NCI-H146 treated with DMSO at 0.1 percent for 48 hours (cell line): ENCODE results near the gene SOBP.
A peak's percentile ranks its signal among the peaks of the same experiment; 100 is the strongest.
"Not testable (repeated sequence)": the region's sequence is repeated elsewhere in the genome, so short reads cannot be mapped to it uniquely, and the experiment has no call there.

Experiments
- DNase-seq: peaks from one replicate; lab custom pipeline; 2025; ENCODE audit not compliant: unreplicated experiment; lab: John Stamatoyannopoulos, UW

SOBP gene

DNA sequence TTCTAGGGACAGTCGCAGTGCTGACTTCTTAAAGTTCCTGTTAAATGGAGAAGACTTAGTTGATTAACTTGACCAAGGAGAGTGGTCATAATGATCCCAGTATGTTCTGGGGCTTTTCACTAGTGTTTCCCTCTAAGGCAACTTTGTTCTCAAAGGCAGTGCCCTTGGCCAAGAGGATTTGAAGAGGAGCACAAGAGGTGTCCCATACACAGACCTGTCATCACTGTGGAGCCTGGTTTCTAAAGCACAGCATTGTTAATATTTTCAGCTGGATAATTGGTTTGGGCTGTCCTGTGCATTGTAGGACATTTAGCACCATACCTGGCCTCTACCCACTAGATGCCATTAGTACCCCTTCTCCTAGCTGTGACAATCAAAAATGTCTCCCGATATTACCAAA, 30.8 kb downstream of the SOBP start:
- DNase-seq, result not testable (repeated sequence)

DNA sequence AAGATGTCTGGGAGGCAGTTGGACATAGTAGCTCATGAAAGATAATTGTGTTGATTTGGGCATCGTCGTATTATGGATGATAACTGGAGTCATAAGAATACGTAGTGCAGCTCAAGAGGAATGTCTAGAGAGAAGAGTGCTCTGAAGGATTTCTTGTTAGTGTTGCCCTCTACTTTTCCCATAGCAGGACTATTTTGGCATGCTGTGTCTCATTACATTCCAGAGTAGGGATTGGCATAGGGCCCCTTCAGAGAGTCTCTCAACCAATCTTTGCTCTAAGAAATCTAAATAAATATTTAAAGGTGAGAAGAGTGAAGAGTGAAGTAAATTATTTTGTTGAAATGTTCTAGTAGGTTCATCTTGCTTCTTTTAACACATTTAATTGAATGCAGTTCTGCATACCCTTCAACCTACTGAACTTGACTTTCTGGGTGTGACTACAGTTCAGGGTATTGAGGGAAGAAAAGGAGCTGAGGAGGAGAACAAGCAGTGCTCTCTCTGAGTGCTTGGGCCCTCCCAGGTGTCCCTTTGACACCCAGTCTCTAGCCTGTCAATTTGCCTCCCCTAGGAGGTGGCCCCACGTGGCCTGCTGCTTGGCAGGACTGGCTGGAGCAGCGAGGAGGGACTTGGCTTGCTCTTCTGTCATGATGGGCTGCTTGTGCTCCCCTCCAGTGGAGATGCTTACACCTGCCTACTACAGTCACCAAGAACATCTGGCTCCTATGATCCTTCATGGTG, 33.3 kb downstream of the SOBP start:
- no peak for DNase-seq

DNA sequence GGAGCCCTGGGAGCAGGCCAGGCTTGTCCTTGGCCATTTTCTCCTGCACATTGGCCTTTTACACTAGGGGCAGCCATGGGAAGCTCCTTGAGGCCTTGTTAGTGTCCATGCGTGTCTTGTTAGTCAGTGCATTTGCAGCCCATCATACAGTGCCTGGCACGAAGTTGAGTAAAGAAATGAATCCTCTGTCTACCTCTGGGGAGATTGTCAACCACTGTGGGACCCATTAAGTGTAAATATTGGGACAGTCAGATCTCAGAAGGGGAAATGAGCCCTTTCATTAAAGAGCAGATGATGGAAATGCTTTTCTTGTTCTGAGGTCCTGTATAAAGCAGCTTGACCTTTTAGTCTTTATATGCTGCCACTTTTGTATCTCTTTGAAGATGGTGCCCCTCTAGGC, 33.9 kb downstream of the SOBP start:
- DNase-seq, result no peak

DNA sequence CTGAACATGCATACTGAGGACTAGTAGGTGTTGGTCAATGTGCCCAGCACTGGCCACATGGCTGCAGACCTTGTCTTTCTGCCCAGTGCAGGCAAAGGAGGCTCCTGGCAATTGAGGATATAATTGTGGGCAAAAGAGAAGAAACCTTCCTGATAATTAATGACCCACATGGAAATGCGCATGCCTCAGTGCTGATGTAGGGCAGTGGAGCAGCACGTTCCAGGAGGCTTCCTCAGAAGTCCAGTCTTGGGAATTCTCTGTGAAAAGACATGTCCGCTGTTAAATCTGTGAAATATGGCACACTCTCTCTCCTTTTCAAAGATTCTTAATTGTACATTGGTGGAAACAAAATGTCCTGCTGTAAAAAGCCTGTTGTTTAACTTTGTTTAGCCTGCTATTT, 34.7 kb downstream of the SOBP start:
- DNase-seq, result no peak

DNA sequence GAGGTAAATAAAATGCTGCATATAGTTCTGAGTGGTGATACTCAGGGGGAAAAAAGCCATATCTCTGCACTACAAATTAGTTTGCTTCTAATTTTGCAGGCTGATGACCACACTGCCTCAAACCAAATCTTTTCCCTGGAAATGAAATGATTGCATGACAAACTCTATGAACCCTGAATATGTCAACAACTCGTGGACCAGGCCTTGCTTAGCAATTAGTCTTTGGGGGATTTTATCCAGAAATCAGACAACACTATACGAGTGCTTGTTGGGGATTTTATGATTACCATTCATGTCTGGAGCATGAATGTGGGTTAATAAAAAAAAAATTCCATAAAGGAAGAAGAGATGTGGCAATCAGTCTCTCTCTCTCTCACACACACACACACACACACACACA, 42.0 kb downstream of the SOBP start:
- no peak for DNase-seq

DNA sequence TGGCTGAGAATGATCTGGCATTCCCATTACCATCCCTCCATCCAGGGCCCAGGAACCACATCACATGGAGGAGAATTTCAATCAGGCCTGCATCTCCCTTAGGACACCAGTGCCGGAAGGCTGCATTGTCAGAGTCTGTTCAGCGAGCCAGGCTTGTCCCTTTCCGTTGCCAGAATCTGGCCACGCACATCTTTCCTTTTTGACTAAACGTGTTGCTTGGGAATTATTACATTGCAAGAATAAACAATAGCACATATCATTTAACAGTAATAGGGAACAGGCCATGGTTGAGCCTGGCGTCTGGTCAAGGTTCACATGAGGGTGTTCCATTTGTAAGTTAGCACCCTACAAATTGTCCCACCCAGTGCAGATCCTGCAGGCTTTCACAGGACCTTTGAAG, 42.8 kb downstream of the SOBP start:
- no peak for DNase-seq

DNA sequence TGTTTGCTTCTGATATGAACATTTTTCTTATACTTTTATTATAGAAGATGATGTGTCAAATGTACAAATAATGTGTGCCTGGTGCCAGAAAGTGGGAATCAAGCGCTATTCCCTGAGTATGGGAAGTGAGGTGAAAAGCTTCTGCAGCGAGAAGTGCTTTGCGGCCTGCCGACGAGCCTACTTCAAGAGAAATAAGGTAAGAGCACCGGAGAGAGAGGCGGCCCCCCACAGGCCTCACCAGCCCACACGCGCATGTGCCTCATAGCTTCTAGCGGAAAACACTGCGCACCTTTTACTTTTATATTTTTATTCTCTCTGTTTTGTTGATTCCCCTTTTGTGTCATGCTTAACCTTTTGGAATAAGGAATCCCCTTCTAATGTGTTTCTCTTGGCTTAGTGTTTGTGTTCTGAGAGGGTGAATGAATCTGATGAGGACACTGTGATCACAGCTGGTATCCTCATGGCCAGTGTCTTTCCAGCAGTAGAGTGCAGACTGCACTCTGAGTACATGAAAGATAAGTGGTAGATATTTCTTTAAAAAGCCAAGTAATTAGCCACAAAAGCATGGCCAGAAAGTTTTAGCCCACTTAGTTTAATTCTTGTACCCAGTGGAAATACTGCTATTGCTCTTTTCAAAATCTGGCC, 43.6 kb downstream of the SOBP start:
- no peak for DNase-seq

DNA sequence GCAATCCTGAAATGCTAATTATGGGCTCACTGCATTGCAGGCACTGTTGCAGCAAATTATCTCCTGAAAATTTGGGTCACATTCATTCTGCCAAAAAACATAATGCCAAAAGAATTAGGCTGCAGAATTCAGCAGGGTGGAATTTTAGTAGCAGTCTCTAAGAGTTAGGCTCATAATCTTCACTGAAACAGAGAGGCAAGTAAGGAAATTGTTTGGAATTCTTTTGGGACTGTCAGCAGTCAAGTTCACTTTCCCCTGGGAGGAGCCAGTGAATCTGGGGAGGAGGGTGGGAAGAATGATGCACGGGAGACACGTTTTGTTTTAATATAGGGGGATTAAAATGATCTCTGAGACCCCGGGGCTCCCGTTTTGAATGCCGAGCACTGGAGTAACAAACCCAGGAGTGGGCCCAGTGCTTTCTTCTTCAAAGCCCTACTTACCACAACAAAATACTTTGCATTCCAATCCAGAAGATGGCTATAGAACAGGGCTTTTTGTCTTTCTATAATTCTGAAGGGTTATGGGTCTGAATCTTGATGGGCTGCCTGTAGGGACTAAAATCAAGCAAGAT, 44.7 kb downstream of the SOBP start:
- DNase-seq, result no peak

DNA sequence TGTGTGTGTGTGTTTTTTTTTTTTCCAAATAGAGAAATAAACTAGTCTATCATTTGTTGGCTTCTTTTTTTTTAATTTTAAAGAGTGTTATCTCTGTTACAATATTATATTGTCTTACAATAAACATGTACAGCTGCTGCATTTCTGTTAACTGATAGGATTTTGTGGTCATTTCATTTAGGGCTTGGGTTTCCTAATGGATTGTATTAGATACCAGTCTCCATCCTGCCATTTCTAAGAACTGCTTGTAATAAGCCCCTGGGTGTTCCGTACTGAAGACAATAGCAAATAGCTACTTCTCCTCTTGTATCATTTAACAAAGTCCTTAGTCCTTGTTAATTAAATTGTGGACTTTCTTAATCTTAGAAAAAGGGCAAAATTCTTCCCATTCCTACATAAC, 45.7 kb downstream of the SOBP start:
- no peak for DNase-seq

DNA sequence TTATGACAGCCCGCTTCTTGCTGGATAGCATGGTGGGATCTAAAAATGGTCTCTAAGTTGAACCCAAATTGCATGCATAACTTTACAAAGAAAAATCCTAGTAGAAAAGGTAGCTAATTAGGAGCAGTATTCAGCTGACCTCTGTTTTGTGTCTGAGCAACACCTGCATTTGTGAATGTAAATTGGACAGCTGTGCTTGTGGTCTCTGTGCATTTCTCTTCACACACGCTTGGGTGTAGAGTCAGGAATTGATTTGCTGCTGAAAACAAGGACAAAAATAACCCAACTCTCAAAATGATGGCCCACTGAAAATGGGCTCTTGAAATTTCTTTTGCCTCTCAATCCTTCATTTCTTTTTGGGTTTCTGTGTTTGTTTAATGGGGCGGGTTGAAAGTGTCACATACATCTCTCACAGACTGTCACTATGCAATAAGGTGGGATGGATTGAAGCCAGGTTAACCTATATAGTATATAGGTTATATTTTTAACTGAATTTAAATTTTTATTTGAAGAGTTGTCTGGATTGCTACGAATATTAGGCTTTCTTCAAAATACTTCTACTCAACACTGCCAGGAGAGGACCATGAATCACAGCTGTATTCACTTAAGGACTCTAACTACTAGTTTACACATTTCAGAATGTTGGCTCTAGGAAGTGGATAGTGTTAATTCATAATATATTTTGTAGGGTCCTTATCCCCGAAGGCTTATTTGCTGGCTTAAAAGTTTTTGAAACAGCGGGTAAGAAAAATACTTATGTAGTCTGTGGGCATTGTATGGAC, 46.5 kb downstream of the SOBP start:
- no peak for DNase-seq

DNA sequence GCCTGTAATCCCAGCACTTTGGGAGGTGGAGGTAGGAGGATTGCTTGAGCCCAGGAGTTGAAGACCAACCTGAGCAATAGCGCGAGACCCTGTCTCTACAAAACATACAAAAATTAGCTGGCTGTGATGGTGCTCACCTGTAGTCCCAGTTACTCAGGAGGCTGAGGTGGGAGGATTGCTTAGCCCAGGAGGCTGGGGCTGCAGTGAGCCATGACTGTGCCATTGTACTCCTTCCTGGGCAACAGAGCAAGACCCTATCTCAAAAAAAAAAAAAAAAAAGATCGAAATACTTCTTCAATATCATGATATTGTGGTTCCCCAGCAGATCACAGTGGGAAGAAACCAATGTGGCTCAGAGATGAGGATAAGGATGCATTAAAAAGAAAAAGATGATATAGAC, 47.6 kb downstream of the SOBP start:
- no peak for DNase-seq

DNA sequence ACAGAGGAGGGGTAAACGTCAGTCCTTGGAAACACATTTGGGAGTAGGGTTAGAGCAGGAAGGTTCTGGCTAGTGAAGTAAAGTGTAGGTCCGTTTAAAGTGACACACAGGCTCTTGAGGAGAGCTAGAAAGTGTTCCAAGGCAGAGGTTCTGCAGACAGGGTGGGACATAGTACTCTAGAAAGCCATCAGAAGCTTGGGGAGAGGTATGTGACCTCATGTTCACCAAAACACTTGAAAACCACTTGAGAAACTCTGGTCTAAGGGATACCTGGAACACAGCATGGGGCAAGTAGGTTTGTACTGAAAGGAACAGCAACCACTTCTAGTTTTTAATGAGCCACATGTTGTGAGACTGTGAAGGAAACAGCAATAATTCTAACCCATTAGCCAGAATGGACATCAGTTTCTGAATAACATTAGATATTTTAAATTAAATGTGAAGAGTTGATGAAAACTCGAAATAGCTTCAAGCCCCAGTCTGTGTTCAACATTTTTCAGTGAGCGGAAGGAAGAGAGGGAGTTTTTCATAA, 49.0 kb downstream of the SOBP start:
- no peak for DNase-seq

DNA sequence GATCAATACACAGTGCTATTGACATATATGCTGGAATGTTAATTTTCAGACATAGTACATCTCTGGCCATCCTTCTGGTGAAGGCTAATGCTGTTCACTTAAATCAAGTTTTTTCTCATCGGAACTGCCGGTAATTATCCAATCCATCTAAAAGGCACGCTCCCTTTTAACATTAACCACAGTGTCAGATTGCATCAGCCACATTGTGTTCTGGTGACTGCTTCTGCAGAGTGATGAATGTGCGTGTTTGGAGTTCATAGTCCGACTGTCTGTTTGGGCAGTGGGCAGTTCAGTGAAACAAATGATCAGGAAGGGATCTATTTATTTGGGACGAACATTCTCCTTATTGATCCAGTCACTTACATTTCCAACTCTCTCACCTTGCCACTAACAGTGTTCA, 49.5 kb downstream of the SOBP start:
- peak; percentile 62 for DNase-seq

DNA sequence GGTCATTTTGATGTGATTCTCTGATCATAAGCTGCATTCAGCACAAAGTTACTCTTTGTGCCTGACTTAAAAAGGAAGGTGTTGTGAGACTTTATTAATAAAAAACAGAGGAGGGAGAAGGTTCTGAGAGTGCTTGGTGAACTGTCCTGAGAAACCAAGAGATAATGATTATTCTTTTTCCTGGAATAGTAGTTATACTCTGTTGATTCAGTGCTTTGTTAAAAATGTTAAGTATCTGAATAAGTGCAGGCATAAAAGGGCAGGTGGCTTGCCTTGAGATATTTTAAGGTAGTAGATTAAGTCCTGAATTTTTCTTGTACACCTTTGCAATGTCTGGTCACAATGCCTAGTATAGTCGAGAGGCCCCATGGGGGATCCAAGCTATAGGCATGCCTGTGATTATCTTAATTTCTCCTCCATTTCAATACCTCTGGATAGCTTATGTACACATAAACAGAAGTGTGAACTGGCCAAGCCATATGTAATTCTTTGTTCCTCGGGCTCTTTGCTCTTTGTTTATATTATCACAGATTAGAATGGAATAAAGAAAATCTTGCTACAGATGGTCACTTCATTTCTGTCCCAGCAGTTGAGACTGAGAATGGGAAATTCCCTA, 50.0 kb downstream of the SOBP start:
- DNase-seq, result peak; percentile 57

DNA sequence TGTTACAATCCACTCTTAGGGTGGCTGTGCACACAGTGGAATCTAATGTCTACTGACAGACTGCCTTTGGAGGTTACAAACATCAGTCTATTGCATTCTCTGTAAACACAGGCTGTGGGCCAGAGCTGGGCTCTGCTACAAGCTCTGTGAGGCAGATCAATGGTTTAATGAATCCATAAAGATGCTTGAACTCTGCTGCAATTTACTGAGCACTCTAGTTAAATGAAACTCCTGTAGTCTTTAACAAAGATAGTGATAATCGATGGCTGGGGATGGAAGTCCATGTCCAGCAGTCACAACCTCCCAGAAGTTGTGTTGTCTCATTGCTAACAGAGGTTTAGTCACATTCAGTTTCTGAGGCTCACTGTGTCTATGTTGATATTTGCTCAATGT, 50.5 kb downstream of the SOBP start:
- DNase-seq, result no peak

DNA sequence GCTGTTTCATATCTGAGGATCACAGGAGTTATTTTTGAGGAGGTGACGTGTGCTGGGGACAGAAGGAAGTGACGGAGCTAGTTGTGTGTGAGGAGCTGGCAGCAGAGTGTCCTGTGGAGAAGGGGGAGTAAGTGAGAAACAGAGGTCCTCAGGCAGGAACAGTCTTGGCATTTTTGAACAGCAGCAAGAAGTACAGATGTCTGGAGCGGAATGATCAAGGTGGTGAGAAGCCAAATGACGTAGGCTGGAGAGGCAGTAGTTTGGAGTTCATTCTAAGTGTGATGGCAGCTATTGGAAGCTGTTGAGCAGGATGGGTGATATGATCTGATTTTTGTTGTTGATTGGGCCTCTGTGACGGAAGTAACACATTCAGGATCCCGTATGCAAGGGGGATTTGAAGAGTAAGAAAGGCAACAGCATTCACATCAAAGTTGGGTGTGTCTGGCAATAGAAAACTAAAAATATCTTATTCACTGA, 52.3 kb downstream of the SOBP start:
- DNase-seq, result no peak

DNA sequence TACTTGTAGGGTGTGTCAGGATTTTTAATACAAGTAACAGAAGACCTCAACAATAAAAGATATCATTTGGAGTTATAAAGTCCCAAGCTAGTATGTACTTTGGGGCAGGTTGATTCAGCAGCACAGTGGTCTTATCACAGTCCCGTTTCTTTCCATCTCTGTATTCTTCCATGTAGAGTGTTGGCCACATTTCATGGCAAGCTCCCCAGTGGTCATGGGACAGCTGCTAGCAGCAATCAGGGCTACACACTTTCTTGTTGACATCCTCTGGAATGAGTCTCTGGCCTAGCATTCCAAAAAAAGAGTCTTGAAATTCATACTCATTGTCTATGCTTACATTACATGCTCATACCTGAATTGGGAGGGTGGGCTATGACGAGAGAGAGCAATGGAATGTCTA, 53.2 kb downstream of the SOBP start:
- no peak for DNase-seq

DNA sequence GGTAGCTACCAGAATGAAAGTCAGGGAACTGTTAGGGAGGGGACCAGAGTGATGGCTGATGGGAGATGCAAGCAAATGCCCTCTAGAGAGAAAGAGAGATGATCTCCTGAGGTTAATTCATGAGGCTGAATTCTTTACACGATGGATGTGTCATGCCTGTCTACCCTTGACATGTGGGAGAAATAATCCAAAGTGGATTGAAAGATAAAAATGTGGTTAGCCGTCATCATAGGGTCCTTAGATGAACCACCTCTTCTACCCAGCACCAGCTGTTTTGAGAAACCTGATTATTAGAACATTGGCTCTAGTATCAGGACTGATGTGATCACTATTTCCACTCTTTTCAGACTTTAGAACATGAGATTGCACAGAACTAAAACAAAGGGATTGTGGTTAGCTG, 53.6 kb downstream of the SOBP start:
- no peak for DNase-seq

DNA sequence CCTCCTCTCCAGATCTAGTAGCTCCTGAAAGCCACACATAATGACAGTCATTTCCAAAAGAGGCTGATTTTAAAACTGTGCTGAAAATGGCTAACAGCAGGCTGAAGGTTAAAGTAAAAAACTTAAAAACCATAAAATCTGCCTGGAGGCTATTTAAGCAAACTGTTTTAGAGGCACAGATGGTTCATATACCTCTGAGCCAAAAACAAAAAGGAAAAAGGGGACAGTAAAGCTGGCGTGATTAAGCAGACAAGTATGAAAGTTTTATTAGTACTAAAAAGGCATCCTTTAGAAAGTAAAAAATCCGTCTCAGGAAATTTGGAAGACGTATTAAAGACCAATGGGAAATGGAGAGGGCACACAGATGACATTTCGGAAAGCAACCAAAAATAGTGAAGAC, 55.8 kb downstream of the SOBP start:
- DNase-seq, result no peak

DNA sequence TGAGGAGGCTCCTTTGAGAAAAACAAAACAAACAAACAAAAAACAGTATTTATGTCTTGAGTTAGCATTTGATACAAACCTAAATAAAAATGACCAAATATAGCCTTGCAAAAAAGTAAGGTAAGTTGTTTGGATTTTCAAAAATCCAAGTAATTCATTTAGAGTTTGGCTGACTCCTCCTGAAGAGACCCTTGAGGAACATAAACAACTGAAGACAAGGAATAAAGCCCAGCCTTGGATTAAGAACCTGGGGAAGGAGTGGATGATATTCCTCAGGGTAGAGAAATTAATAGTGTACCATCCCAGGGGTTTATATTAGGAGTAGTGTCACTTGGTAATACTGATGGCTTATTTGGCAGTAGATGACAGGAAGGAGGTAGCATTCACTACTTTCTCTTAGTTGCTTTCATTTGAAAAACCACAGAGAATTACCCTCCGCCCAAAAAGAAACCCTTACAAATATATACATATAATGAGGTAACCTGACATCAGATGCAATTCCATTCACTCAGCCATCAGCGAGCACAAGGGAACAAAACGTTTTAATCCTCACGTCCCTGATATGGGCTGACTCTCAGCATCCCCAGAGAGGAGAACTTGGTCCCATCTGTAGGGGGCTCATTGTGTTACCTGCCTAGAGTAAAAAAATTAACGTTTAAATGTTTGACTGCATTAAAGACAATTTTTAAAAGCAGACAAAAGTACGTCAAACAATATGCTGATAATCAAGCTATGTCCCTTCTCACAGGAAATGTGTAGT, 57.0 kb downstream of the SOBP start:
- no peak for DNase-seq
